HEK293 (cell line): ENCODE results near the gene HSD17B12.

ENCODE experiments used
- CTCF ChIA-PET: fragments of 350-600 bp; formaldehyde crosslinking; extraction: SDS; loops from one replicate; lab custom pipeline; 2021; ENCODE audit warnings: antibody characterized with exemption; lab: Yijun Ruan, JAX
- POLR2A ChIA-PET: fragments of 300-600 bp; formaldehyde crosslinking; extraction: SDS; loops from one replicate; lab custom pipeline; 2020; ENCODE audit warnings: antibody characterized with exemption, inconsistent platforms; lab: Yijun Ruan, JAX
- H3K27ac ChIP-seq: fragments of 200-500 bp; sonication (Bioruptor generic); 2 replicates; pipeline ENCODE4 v1.5.1; 2014; ENCODE audit warnings: low read depth, low read length, control low read depth, inconsistent platforms; ENCODE audit errors: extremely low read depth
- H3K36me3 ChIP-seq, 2 experiments: fragments of 200-500 bp in 1 of 2; sonication (Bioruptor generic) in 1 of 2; 1 replicate in 1 of 2; 2 replicates in 1 of 2; pipeline ENCODE4 v1.5.1; 2014 to 2017; ENCODE audit warnings: inconsistent platforms in 2 of 2, low read length in 2 of 2; ENCODE audit not compliant: control insufficient read depth in 2 of 2, insufficient read depth in 1 of 2
- H3K4me1 ChIP-seq: fragments of 200-500 bp; sonication (Bioruptor generic); 2 replicates; pipeline ENCODE4 v1.5.1; 2014; ENCODE audit warnings: mild to moderate bottlenecking, low read length, inconsistent platforms; ENCODE audit not compliant: control insufficient read depth, insufficient read depth
- H3K4me3 ChIP-seq: 2 replicates; pipeline ENCODE4 v1.5.1; 2011; ENCODE audit warnings: low read depth, mild to moderate bottlenecking, control low read depth, low read length, moderate library complexity
- H3K9me3 ChIP-seq: fragments of 200-500 bp; sonication (Bioruptor generic); 2 replicates; pipeline ENCODE4 v1.5.1; 2014; ENCODE audit warnings: low read depth, low read length, inconsistent platforms; ENCODE audit not compliant: control insufficient read depth, insufficient read depth
- FEZF1 ChIP-seq: fragments of 450-650 bp; formaldehyde crosslinking; IDR thresholded peaks from 2 replicates; pipeline ENCODE4 v1.5.1; 2016; ENCODE audit warnings: missing biosample characterization, missing genetic modification characterization
- HOXD13 ChIP-seq: sonication (generic); formaldehyde crosslinking; IDR thresholded peaks from 2 replicates; pipeline ENCODE4 v1.8.0; 2022; ENCODE audit warnings: missing genetic modification reagents, borderline replicate concordance
- SCRT1 ChIP-seq: fragments of 450-650 bp; formaldehyde crosslinking; IDR thresholded peaks from 2 replicates; pipeline ENCODE4 v1.5.1; 2016; ENCODE audit warnings: missing biosample characterization, missing genetic modification characterization, borderline replicate concordance
- SP3 ChIP-seq: fragments of 450-650 bp; formaldehyde crosslinking; IDR thresholded peaks from 2 replicates; pipeline ENCODE4 v1.5.1; 2016; ENCODE audit warnings: missing biosample characterization, missing genetic modification characterization
- YY1 ChIP-seq: fragments of 450-650 bp; formaldehyde crosslinking; IDR thresholded peaks from 2 replicates; pipeline ENCODE4 v1.5.1; 2018; ENCODE audit warnings: missing biosample characterization, missing genetic modification characterization
- ZNF10 ChIP-seq: fragments of 450-650 bp; formaldehyde crosslinking; IDR thresholded peaks from 2 replicates; pipeline ENCODE4 v1.5.1; 2017; ENCODE audit warnings: missing biosample characterization, missing genetic modification characterization
- ZNF133 ChIP-seq: fragments of 450-650 bp; formaldehyde crosslinking; IDR thresholded peaks from 2 replicates; pipeline ENCODE4 v1.5.1; 2016; ENCODE audit warnings: missing biosample characterization, missing genetic modification characterization
- ZNF223 ChIP-seq: fragments of 450-650 bp; formaldehyde crosslinking; IDR thresholded peaks from 2 replicates; pipeline ENCODE4 v1.5.1; 2016; ENCODE audit warnings: missing biosample characterization, missing genetic modification characterization
- ZNF266 ChIP-seq: fragments of 450-650 bp; formaldehyde crosslinking; IDR thresholded peaks from 2 replicates; pipeline ENCODE4 v1.5.1; 2016; ENCODE audit warnings: missing biosample characterization, missing genetic modification characterization, low read depth
- ZNF426 ChIP-seq: fragments of 450-650 bp; formaldehyde crosslinking; IDR thresholded peaks from 2 replicates; pipeline ENCODE4 v1.5.1; 2017; ENCODE audit warnings: missing biosample characterization, missing genetic modification characterization, mild to moderate bottlenecking, inconsistent platforms, moderate library complexity
- ZNF521 ChIP-seq: fragments of 450-650 bp; formaldehyde crosslinking; IDR thresholded peaks from 2 replicates; pipeline ENCODE4 v1.5.1; 2017; ENCODE audit warnings: missing biosample characterization, mild to moderate bottlenecking, missing genetic modification characterization
- ZNF544 ChIP-seq: fragments of 450-650 bp; formaldehyde crosslinking; IDR thresholded peaks from 2 replicates; pipeline ENCODE4 v1.5.0; 2017; ENCODE audit warnings: missing biosample characterization, missing genetic modification characterization
- ZNF548 ChIP-seq: fragments of 450-650 bp; formaldehyde crosslinking; IDR thresholded peaks from 2 replicates; pipeline ENCODE4 v1.5.1; 2016; ENCODE audit warnings: missing biosample characterization, missing genetic modification characterization
- ZNF549 ChIP-seq: fragments of 450-650 bp; IDR thresholded peaks from 2 replicates; pipeline ENCODE4 v1.5.1; 2018; ENCODE audit warnings: missing biosample characterization, missing genetic modification characterization, mild to moderate bottlenecking, inconsistent platforms, moderate library complexity
- ZNF596 ChIP-seq: fragments of 450-650 bp; IDR thresholded peaks from 2 replicates; pipeline ENCODE4 v1.5.0; 2018; ENCODE audit warnings: missing biosample characterization, mild to moderate bottlenecking, missing genetic modification characterization, moderate library complexity
- ZNF621 ChIP-seq: fragments of 450-650 bp; formaldehyde crosslinking; IDR thresholded peaks from 2 replicates; pipeline ENCODE4 v1.5.1; 2017; ENCODE audit warnings: missing biosample characterization, missing genetic modification characterization
- ZNF664 ChIP-seq: fragments of 450-650 bp; formaldehyde crosslinking; IDR thresholded peaks from 2 replicates; pipeline ENCODE4 v1.5.1; 2016; ENCODE audit warnings: missing biosample characterization, missing genetic modification characterization
- TF ChIP-seq, protein P1 (sequence below): fragments of 450-650 bp; formaldehyde crosslinking; IDR thresholded peaks from 2 replicates; pipeline ENCODE4 v1.5.1; 2017; ENCODE audit warnings: missing biosample characterization, missing genetic modification characterization
- TF ChIP-seq, protein P2 (sequence below): fragments of 450-650 bp; formaldehyde crosslinking; IDR thresholded peaks from 2 replicates; pipeline ENCODE4 v1.5.1; 2016; ENCODE audit warnings: missing biosample characterization, missing genetic modification characterization, borderline replicate concordance
- TF ChIP-seq, protein P3 (sequence below): fragments of 450-650 bp; formaldehyde crosslinking; conservative IDR thresholded peaks from 2 replicates; pipeline ENCODE4 v1.5.1; 2016; ENCODE audit warnings: low read depth, missing biosample characterization, missing genetic modification characterization
- TF ChIP-seq, protein P4 (sequence below): fragments of 450-650 bp; formaldehyde crosslinking; IDR thresholded peaks from 2 replicates; pipeline ENCODE4 v1.5.1; 2016; ENCODE audit warnings: missing biosample characterization, missing genetic modification characterization

HSD17B12 gene

DNA sequence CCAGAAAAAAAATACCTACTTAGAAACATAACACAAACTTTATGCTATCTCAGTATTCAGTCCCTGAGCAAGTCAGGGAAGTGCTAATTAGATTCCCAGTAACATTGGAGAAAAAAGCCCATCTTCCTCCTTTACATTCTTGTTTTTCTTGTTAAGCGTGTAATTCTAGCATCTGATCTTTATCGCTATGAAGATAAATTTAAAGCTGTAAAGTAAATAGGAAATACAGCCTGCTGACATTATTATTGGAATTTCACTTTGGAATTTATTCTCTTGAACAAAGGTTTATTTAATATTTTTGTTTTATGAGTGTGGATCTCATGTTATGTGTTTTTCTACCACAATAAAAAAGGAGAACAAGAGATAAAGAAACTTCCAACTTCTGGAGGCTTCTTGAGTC, 214.0 kb downstream of the HSD17B12 start:
- Histone ChIP-seq H3K4me1 (no peaks in the 10 kb centered on the region), H3K36me3 (peaks cover 0 to 97% of the 10 kb centered on the region in 2 experiments; a peak in 2 of 3 replicates), H3K4me3 (no peak overlapping the region), H3K27ac (no peak overlapping the region), H3K9me3 (no peaks in the 10 kb centered on the region)
- ChIA-PET CTCF (interaction anchor here (0.7 to 1.8 kb wide), 4 partner anchors 47 to 143 kb away, joined by 3 to 10 read pairs (median 4); partner anchors contain the start of gene C11orf96), POLR2A (no interaction called here)
- TF ChIP-seq ZNF549 (tag by site-specific recombination): no peak
- TF ChIP-seq ZNF426 (tag by site-specific recombination): no peak
- TF ChIP-seq ZNF133 (tag by site-specific recombination): no peak
- TF ChIP-seq, protein P1, sequence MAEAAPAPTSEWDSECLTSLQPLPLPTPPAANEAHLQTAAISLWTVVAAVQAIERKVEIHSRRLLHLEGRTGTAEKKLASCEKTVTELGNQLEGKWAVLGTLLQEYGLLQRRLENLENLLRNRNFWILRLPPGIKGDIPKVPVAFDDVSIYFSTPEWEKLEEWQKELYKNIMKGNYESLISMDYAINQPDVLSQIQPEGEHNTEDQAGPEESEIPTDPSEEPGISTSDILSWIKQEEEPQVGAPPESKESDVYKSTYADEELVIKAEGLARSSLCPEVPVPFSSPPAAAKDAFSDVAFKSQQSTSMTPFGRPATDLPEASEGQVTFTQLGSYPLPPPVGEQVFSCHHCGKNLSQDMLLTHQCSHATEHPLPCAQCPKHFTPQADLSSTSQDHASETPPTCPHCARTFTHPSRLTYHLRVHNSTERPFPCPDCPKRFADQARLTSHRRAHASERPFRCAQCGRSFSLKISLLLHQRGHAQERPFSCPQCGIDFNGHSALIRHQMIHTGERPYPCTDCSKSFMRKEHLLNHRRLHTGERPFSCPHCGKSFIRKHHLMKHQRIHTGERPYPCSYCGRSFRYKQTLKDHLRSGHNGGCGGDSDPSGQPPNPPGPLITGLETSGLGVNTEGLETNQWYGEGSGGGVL (tag by site-specific recombination): no peak
- TF ChIP-seq ZNF596 (tag by site-specific recombination): no peak
- TF ChIP-seq, all 188 proteins: peak for 0

DNA sequence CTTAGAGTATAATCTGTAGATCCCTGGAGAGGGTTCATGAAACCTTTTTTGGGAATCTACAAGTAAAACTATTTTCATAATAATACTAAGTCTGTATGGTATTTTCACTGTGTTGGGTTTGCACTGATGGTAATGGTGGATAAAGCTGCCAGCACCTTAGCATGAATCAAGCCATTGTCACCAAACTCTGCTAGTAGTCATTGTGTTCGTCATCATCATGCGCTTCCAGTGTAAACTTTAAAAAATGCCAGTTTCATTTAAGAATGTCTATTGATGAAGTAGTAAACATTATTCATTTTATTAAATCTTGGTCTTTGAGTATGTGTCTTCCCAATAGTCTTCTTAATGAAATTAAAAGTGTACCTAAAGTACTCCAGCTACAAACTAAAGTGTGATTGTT, 215.1 kb downstream of the HSD17B12 start:
- ChIA-PET CTCF (no interaction called here), POLR2A (interaction anchor here (0.7 kb wide), 1 partner anchor 329 kb away, joined by 3 read pairs; no protein-coding TSS in a partner anchor)
- Histone ChIP-seq H3K27ac (no peak overlapping the region), H3K4me1 (no peaks in the 10 kb centered on the region), H3K36me3 (peaks cover 0 to 90% of the 10 kb centered on the region in 2 experiments), H3K9me3 (no peaks in the 10 kb centered on the region), H3K4me3 (no peak overlapping the region)
- TF ChIP-seq SP3 (no peak), HOXD13 (CRISPR knock-in tag) (no peak), ZNF544 (tag by site-specific recombination) (no peak), SCRT1 (tag by site-specific recombination) (no peak), YY1 (tag by site-specific recombination) (no peak), ZNF266 (tag by site-specific recombination) (no peak), ZNF223 (tag by site-specific recombination) (no peak), ZNF621 (tag by site-specific recombination) (no peak), ZNF548 (tag by site-specific recombination) (no peak)
- TF ChIP-seq, protein P2, sequence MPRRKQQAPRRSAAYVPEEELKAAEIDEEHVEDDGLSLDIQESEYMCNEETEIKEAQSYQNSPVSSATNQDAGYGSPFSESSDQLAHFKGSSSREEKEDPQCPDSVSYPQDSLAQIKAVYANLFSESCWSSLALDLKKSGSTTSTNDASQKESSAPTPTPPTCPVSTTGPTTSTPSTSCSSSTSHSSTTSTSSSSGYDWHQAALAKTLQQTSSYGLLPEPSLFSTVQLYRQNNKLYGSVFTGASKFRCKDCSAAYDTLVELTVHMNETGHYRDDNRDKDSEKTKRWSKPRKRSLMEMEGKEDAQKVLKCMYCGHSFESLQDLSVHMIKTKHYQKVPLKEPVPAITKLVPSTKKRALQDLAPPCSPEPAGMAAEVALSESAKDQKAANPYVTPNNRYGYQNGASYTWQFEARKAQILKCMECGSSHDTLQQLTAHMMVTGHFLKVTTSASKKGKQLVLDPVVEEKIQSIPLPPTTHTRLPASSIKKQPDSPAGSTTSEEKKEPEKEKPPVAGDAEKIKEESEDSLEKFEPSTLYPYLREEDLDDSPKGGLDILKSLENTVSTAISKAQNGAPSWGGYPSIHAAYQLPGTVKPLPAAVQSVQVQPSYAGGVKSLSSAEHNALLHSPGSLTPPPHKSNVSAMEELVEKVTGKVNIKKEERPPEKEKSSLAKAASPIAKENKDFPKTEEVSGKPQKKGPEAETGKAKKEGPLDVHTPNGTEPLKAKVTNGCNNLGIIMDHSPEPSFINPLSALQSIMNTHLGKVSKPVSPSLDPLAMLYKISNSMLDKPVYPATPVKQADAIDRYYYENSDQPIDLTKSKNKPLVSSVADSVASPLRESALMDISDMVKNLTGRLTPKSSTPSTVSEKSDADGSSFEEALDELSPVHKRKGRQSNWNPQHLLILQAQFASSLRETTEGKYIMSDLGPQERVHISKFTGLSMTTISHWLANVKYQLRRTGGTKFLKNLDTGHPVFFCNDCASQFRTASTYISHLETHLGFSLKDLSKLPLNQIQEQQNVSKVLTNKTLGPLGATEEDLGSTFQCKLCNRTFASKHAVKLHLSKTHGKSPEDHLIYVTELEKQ (tag by site-specific recombination): no peak

DNA sequence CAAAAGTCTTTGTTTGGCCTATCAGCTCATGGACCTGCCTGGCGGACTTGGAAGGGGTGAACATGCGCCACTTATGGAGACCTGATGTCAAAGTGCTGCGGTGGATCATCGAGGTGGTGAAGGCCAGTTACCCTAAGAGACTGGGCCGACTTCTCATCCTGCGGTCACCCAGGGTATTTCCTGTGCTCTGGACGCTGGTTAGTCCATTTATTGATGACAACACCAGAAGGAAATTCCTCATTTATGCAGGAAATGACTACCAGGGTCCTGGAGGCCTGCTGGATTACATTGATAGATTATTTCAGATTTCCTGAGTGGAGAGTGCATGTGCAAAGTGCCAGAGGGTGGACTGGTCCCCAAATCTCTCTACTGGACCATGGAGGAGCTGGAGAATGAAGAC, 218.0 kb downstream of the HSD17B12 start:
- CTCF ChIA-PET: interaction anchor here (1.0 to 1.6 kb wide), 2 partner anchors 9 to 46 kb away, joined by 4 to 6 read pairs; no protein-coding TSS in a partner anchor

More for the DNA sequence above, 218.0 kb downstream of the HSD17B12 start:
- Histone ChIP-seq H3K4me3 (no peak overlapping the region), H3K4me1 (no peaks in the 10 kb centered on the region), H3K27ac (no peak overlapping the region), H3K36me3 (peaks cover 0 to 86% of the 10 kb centered on the region in 2 experiments; a peak in 2 of 3 replicates), H3K9me3 (no peaks in the 10 kb centered on the region)
- TF ChIP-seq ZNF521 (tag by site-specific recombination) (no peak), ZNF544 (tag by site-specific recombination) (no peak), ZNF664 (tag by site-specific recombination) (no peak), ZNF10 (tag by site-specific recombination) (no peak), FEZF1 (tag by site-specific recombination) (no peak)
- TF ChIP-seq, protein P3, sequence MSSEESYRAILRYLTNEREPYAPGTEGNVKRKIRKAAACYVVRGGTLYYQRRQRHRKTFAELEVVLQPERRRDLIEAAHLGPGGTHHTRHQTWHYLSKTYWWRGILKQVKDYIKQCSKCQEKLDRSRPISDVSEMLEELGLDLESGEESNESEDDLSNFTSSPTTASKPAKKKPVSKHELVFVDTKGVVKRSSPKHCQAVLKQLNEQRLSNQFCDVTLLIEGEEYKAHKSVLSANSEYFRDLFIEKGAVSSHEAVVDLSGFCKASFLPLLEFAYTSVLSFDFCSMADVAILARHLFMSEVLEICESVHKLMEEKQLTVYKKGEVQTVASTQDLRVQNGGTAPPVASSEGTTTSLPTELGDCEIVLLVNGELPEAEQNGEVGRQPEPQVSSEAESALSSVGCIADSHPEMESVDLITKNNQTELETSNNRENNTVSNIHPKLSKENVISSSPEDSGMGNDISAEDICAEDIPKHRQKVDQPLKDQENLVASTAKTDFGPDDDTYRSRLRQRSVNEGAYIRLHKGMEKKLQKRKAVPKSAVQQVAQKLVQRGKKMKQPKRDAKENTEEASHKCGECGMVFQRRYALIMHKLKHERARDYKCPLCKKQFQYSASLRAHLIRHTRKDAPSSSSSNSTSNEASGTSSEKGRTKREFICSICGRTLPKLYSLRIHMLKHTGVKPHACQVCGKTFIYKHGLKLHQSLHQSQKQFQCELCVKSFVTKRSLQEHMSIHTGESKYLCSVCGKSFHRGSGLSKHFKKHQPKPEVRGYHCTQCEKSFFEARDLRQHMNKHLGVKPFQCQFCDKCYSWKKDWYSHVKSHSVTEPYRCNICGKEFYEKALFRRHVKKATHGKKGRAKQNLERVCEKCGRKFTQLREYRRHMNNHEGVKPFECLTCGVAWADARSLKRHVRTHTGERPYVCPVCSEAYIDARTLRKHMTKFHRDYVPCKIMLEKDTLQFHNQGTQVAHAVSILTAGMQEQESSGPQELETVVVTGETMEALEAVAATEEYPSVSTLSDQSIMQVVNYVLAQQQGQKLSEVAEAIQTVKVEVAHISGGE (tag by site-specific recombination): no peak
- TF ChIP-seq, protein P4, sequence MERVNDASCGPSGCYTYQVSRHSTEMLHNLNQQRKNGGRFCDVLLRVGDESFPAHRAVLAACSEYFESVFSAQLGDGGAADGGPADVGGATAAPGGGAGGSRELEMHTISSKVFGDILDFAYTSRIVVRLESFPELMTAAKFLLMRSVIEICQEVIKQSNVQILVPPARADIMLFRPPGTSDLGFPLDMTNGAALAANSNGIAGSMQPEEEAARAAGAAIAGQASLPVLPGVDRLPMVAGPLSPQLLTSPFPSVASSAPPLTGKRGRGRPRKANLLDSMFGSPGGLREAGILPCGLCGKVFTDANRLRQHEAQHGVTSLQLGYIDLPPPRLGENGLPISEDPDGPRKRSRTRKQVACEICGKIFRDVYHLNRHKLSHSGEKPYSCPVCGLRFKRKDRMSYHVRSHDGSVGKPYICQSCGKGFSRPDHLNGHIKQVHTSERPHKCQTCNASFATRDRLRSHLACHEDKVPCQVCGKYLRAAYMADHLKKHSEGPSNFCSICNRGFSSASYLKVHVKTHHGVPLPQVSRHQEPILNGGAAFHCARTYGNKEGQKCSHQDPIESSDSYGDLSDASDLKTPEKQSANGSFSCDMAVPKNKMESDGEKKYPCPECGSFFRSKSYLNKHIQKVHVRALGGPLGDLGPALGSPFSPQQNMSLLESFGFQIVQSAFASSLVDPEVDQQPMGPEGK (tag by site-specific recombination): no peak
- POLR2A ChIA-PET: no interaction called here
